K562 (cell line): ENCODE data around the gene RTP5. TPM values are rescaled to one million over a fixed set of nuclear protein-coding genes. Genes with fewer than 3 reads are reported as not detected.
A peak's percentile ranks its signal among the peaks of the same experiment; 100 is the strongest.

ENCODE experiments used
- ATAC-seq: fragments of 200-7000 bp; cut with Tn5 transposase; 3 replicates; pipeline ENCODE4 v1.9.1; 2020; ENCODE audit warnings: moderate library complexity
- BruUV-seq: library from RNA; stranded (reverse); fragments of 400-500 nt; replicated peaks from 2 replicates; lab custom pipeline; 2021; lab: Mats Ljungman, UMichigan
- CTCF ChIA-PET: fragments of 300-600 bp; formaldehyde crosslinking; extraction: SDS; loops from one replicate; lab custom pipeline; 2021; ENCODE audit warnings: low intra/inter-chr PET ratio; lab: Yijun Ruan, JAX
- POLR2A ChIA-PET: fragments of 300-600, 350-650 bp; sonication (Branson Sonifier 250); formaldehyde crosslinking; extraction: SDS; loops from one replicate; lab custom pipeline; 2021; ENCODE audit warnings: antibody characterized with exemption, inconsistent platforms; lab: Yijun Ruan, JAX
- DNase-seq, 4 experiments: peaks; one replicate each; pipeline versions ENCODE4 v3.0.0 to v3.0.0-alpha.2; 2011 to 2018; ENCODE audit warnings: low spot score in 3 of 4, mixed read lengths in 3 of 4; ENCODE audit errors: extremely low read depth in 1 of 4
- FAIRE-seq: peaks from 2 replicates; lab custom pipeline; 2011; peaks lifted over from hg19 to GRCh38; lab: Jason Lieb, UNC
- H2AFZ ChIP-seq: 2 replicates; pipeline ENCODE4 v1.6.0; 2011; ENCODE audit warnings: low read depth, low read length, control low read depth, inconsistent platforms
- H3K27ac ChIP-seq: fragments of 200-600 bp; 3 replicates; pipeline ENCODE4 v1.8.0; 2011; ENCODE audit warnings: low read depth, mild to moderate bottlenecking, control low read depth, inconsistent platforms, low read length, moderate library complexity, mixed read lengths; ENCODE audit errors: extremely low read depth
- H3K27me3 ChIP-seq, 2 experiments: fragments of 300-600 bp in 1 of 2; 2 replicates in 1 of 2; 3 replicates in 1 of 2; pipeline versions ENCODE4 v1.6.0 to v1.8.0; 2011; ENCODE audit warnings: inconsistent platforms in 2 of 2, low read length in 2 of 2, mild to moderate bottlenecking in 1 of 2, mixed read lengths in 1 of 2, moderate library complexity in 1 of 2; ENCODE audit not compliant: control insufficient read depth in 2 of 2, insufficient read depth in 2 of 2
- H3K36me3 ChIP-seq: fragments of 300-600 bp; 3 replicates; pipeline ENCODE4 v1.8.0; 2011; ENCODE audit warnings: mild to moderate bottlenecking, low read length, inconsistent platforms; ENCODE audit not compliant: control insufficient read depth, insufficient read depth
- H3K4me1 ChIP-seq, 2 experiments: fragments of 200-600 bp in 1 of 2; replicated peaks in 1 of 2; 2 replicates in 1 of 2; 3 replicates in 1 of 2; pipeline versions ENCODE4 v1.5.1 to v1.8.0; 2011; ENCODE audit warnings: inconsistent platforms in 2 of 2, low read length in 2 of 2, mild to moderate bottlenecking in 1 of 2, mixed read lengths in 1 of 2, moderate library complexity in 1 of 2; ENCODE audit not compliant: control insufficient read depth in 2 of 2, insufficient read depth in 2 of 2
- H3K4me2 ChIP-seq: 2 replicates; pipeline ENCODE4 v1.6.1; 2011; ENCODE audit warnings: low read length, control low read depth, inconsistent platforms, mixed read lengths; ENCODE audit not compliant: insufficient read depth
- H3K4me3 ChIP-seq: fragments of 200-600 bp; sonication (generic), shearing (Covaris generic); 2 replicates; pipeline ENCODE4 v1.5.1; 2016; ENCODE audit warnings: control low read depth, inconsistent platforms
- H3K79me2 ChIP-seq: fragments of 200-600 bp; 3 replicates; pipeline ENCODE4 v1.8.0; 2011; ENCODE audit warnings: low read length, inconsistent platforms; ENCODE audit not compliant: control insufficient read depth, insufficient read depth
- H3K9ac ChIP-seq, 2 experiments: 2 replicates each; pipeline versions ENCODE4 v1.6.0 to v1.6.1; 2011; ENCODE audit warnings: low read depth in 2 of 2, low read length in 2 of 2, control low read depth in 1 of 2, inconsistent platforms in 1 of 2, mild to moderate bottlenecking in 1 of 2, mixed read lengths in 1 of 2; ENCODE audit not compliant: insufficient read depth in 1 of 2
- H3K9me1 ChIP-seq: one replicate; pipeline ENCODE4 v1.6.0; 2011; ENCODE audit warnings: inconsistent platforms, mild to moderate bottlenecking, low read length, moderate library complexity; ENCODE audit not compliant: control insufficient read depth, insufficient read depth
- H3K9me3 ChIP-seq: replicated peaks from 2 replicates; pipeline ENCODE4 v1.5.1; 2011; ENCODE audit warnings: low read depth, low read length, inconsistent platforms; ENCODE audit not compliant: control insufficient read depth, insufficient read depth
- H4K20me1 ChIP-seq: replicated peaks from 2 replicates; pipeline ENCODE4 v1.6.1; 2011; ENCODE audit warnings: low read length, inconsistent platforms, mixed read lengths; ENCODE audit not compliant: control insufficient read depth, insufficient read depth
- AFF4 ChIP-seq: sonication (generic); formaldehyde crosslinking; IDR thresholded peaks from 2 replicates; pipeline ENCODE4 v1.8.0; 2023; ENCODE audit warnings: mild to moderate bottlenecking, missing genetic modification reagents
- EGR1 ChIP-seq: fragments of 450-650 bp; conservative IDR thresholded peaks from 2 replicates; pipeline ENCODE4 v1.6.1; 2017; ENCODE audit warnings: mild to moderate bottlenecking
- GABPB2 ChIP-seq: fragments of 250-450 bp; sonication (Bioruptor Pico); conservative IDR thresholded peaks from 2 replicates; pipeline ENCODE4 v1.5.1; 2021; ENCODE audit warnings: mild to moderate bottlenecking
- POLR2G ChIP-seq: fragments of 200-400 bp; formaldehyde crosslinking; IDR thresholded peaks from 2 replicates; pipeline ENCODE4 v1.6.1; 2017; ENCODE audit warnings: low read depth, mild to moderate bottlenecking, antibody characterized with exemption, low read length, moderate library complexity
- TSHZ1 ChIP-seq: fragments of 250-450 bp; sonication (Bioruptor Pico); IDR thresholded peaks from 2 replicates; pipeline ENCODE4 v1.4.0; 2020; ENCODE audit warnings: mild to moderate bottlenecking, moderate library complexity
- VEZF1 ChIP-seq: fragments of 200-800 bp; sonication (Bioruptor generic); IDR thresholded peaks from 2 replicates; pipeline ENCODE4 v1.6.1; 2017; ENCODE audit warnings: missing genetic modification characterization, missing compliant biosample characterization
- ZNF197 ChIP-seq: fragments of 200-800 bp; sonication (Bioruptor generic); IDR thresholded peaks from 2 replicates; pipeline ENCODE4 v1.6.1; 2016; ENCODE audit warnings: low read depth, missing genetic modification characterization, missing compliant biosample characterization
- ZNF785 ChIP-seq: fragments of 250-450 bp; sonication (Bioruptor Pico); IDR thresholded peaks from 2 replicates; pipeline ENCODE4 v1.4.0; 2020; ENCODE audit warnings: mild to moderate bottlenecking
- WGBS: fragments of 100-300 bp; shearing (Covaris generic); methylation state at CpG from one replicate; pipeline ENCODE4 v1.1.6; 2016; ENCODE audit warnings: low coverage, mixed read lengths; ENCODE audit not compliant: insufficient coverage; ENCODE audit errors: missing lambda C conversion rate; 5-methylcytosine and 5-hydroxymethylcytosine counted together
- in situ Hi-C: fragments of 300-500 bp; cut with MboI; formaldehyde crosslinking; loops from 4 replicates; pipeline ENCODE4 v1.15.0; 2018; ENCODE audit warnings: inconsistent platforms, mixed read lengths
- intact Hi-C: fragments of 100-400 bp; cut with micrococcal nuclease; formaldehyde crosslinking; loops from 2 replicates; pipeline ENCODE4 v1.14.2; 2022
- polyA plus RNA-seq, 8 experiments: library from polyadenylated mRNA; depleted of rRNA in 4 of 8; stranded (reverse) in 5 of 8; unstranded in 3 of 8; fragments of >200 nt; fragmentation: Nextera tagmentation in 2 of 8; fragmentation: Illumina TruSeq in 1 of 8; extraction: Ambion mirVana in 2 of 8; extraction: Trizol in 1 of 8; gene quantifications; 2 replicates each; pipeline versions ENCODE4 v1.2.1 to v1.2.3, GENCODE V29; 2011 to 2014; ENCODE audit warnings: inconsistent platforms in 1 of 8, missing spikeins in 1 of 8
- total RNA-seq, 7 experiments: library from RNA; depleted of rRNA in 6 of 7; stranded (reverse); fragments of >200 nt in 6 of 7; fragmentation: Illumina TruSeq in 2 of 7; extraction: Trizol in 2 of 7; gene quantifications; 2 replicates each; pipeline versions ENCODE4 v1.2.1 to v1.2.3, GENCODE V29; 2011 to 2021; ENCODE audit warnings: low replicate concordance in 1 of 7
- TF ChIP-seq, protein P1 (sequence below): sonication (generic); formaldehyde crosslinking; IDR thresholded peaks from 2 replicates; pipeline ENCODE4 v1.8.0; 2023; ENCODE audit warnings: mild to moderate bottlenecking, missing genetic modification reagents

RTP5 gene
- total and polyA plus RNA-seq, 9 of the 15 experiments (the other 6 are each of a cell fraction or from before 2014, with no cell fraction given), result not detected

DNA sequence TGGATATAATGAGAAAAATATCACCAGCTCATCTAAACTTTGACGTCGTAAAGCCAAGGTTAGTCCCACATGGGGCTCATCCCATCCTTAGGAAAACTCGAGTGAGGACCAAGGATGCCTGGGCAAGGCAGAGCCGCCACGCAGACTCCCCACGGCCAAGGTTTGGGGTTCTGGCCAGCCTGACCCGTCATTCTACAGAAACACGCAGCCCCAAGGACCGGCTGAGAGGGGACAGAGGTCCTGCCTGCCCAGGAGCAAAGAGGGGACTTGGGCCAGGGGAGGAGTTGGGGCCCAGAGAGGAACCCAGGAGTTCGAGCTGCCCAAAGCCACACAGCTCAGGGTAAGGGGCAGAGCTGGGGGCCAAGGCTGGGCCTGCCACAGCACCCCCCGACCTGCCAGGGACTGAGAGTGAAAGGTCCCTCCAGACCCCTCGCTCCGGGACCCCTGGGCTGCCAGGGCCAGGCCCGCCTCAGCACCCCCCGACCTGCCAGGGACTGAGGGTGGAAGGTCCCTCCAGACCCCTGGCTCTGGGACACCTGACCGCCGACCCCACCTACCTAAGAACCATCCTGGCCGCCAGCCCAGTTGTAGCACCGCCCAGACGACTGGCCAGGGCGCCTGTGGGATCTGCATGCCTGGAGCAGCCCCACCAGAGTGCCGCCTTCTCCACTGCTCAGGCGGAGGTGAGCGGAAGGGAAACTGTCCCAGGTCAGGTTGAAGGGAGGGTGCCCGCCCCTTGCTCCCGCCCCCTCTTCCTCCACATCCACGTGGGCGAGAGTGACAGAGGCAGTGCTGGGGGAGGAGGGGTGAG lies 11.1 kb upstream of the RTP5 start, which contains the start of gene PDCD1:
Gene PDCD1, minus strand, starts transcription at position 689 of the 811 bp plus-strand sequence. Its CDS starts 56 bp downstream, at position 633.
- in situ Hi-C loops, result loop anchor here (5.0 kb wide), 1 partner anchor 111 kb away; no protein-coding TSS in a partner anchor
- Histone ChIP-seq H2AFZ (peak within 1 kb of the TSS; percentile 68), H3K27ac (no peak within 1 kb of the TSS), H3K4me2 (peak within 1 kb of the TSS; percentile 37; the same call in 1 of the 2 replicates), H3K79me2 (no peaks in the 10 kb centered on the region), H3K9ac (peak within 1 kb of the TSS; percentile 30 to 78; a peak in 3 of 4 replicates), H4K20me1 (no peaks in the 10 kb centered on the region), H3K27me3 (no peaks in the 10 kb centered on the region), H3K4me3 (peak within 1 kb of the TSS; percentile 10; the same call in 1 of the 2 replicates), H3K9me3 (no peaks in the 10 kb centered on the region), H3K9me1 (no peaks in the 10 kb centered on the region), H3K4me1 (peaks cover 5 to 79% of the 10 kb centered on the region in 2 experiments; a peak in 4 of 5 replicates), H3K36me3 (no peaks in the 10 kb centered on the region)
- CTCF ChIA-PET, result no interaction called here
- no TSS peak for BruUV-seq
- WGBS, result 73% methylated on average over 13 of the region's 28 CpGs
- intact Hi-C loops, result no loop called here
- ATAC-seq, result peak; percentile 75
- POLR2A ChIA-PET, result interaction anchor here (0.6 kb wide), 1 partner anchor 14 kb away, joined by 3 read pairs; no protein-coding TSS in a partner anchor
- peak; percentile 48 for FAIRE-seq
- DNase-seq, result peak; percentile 77 to 85 (median 82)
- peak; percentile 27; the same call in 1 of the 2 replicates for TF ChIP-seq VEZF1
- TF ChIP-seq ZNF197 (CRISPR knock-in tag), result no peak
- peak; percentile 83 for TF ChIP-seq EGR1
- TF ChIP-seq GABPB2 (CRISPR knock-in tag), result no peak
- 0 out of 2 replicates have a peak, but pooled peaks have one; percentile 43 for TF ChIP-seq POLR2G
- TF ChIP-seq ZNF785 (CRISPR knock-in tag), result no peak
- no peak for TF ChIP-seq AFF4
- no peak for TF ChIP-seq TSHZ1 (CRISPR knock-in tag)
- TF ChIP-seq, protein P1, sequence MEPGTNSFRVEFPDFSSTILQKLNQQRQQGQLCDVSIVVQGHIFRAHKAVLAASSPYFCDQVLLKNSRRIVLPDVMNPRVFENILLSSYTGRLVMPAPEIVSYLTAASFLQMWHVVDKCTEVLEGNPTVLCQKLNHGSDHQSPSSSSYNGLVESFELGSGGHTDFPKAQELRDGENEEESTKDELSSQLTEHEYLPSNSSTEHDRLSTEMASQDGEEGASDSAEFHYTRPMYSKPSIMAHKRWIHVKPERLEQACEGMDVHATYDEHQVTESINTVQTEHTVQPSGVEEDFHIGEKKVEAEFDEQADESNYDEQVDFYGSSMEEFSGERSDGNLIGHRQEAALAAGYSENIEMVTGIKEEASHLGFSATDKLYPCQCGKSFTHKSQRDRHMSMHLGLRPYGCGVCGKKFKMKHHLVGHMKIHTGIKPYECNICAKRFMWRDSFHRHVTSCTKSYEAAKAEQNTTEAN, result no peak
